ENCODE results near the gene AADACL2. TPM values are rescaled to one million over a fixed set of nuclear protein-coding genes. Genes with fewer than 3 reads are reported as not detected.
A peak's percentile ranks its signal among the peaks of the same experiment; 100 is the strongest.
"Not testable (repeated sequence)": the region's sequence is repeated elsewhere in the genome, so short reads cannot be mapped to it uniquely, and the experiment has no call there.

Gene AADACL2
- polyA plus RNA-seq, 1 donor from 2014 or later = not detected

DNA sequence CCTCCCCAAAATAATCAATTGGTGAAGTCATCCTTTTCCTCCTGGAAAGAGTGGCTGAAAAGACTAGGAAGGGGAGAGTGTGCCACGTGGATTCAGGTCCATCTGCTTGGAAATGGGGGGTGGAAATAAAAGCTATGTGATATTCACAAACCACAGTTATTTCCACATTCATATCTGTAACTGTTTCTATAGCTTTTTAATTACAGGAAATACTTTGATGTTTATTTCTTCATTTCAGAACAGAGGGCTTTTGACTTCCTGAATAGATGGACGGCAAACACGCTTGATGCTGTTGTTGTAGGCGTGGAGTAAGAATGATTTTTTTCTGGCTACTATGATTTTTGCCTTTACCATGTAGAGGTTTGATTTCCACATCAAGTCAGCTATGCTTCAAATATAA lies 10.1 kb downstream of the AADACL2 start:
- Mint-ChIP-seq H3K4me3 (no peak overlapping the region), H3K9me3 (no peaks in the 10 kb centered on the region), H3K4me1 (no peaks in the 10 kb centered on the region), H3K36me3 (no peaks in the 10 kb centered on the region), H3K27ac (no peak overlapping the region), H3K27me3 (no peaks in the 10 kb centered on the region)

DNA sequence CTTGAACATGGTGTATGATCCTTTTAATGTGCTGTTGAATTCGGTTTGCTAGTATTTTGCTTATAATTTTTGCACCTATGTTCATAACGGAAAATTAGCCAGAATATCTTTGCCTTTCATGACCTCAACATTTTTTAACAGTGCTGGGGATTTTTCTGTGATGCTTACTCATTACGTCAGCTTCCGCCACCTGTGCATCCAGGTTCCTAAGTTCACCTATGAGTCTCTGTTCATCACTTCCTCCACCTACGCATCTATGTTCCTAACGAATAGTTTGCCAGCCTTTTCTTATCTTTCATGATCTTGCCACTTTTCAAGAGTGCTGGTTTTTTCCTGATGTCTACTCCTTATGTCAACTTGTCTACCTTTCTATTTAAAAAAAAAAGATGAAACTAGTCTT lies 16.5 kb downstream of the AADACL2 start:
- H3K9me3 Mint-ChIP-seq = peaks cover 0 to 4% (median 0%) of the 10 kb centered on the region in 3 donors
- no peaks in the 10 kb centered on the region for H3K27me3 Mint-ChIP-seq
- H3K36me3 Mint-ChIP-seq = peaks cover 2% of the 10 kb centered on the region
- peak overlapping the region in 1 of 3 donors; percentile 14 for H3K27ac Mint-ChIP-seq
- no peaks in the 10 kb centered on the region for H3K4me1 Mint-ChIP-seq
- H3K4me3 Mint-ChIP-seq = no peak overlapping the region

DNA sequence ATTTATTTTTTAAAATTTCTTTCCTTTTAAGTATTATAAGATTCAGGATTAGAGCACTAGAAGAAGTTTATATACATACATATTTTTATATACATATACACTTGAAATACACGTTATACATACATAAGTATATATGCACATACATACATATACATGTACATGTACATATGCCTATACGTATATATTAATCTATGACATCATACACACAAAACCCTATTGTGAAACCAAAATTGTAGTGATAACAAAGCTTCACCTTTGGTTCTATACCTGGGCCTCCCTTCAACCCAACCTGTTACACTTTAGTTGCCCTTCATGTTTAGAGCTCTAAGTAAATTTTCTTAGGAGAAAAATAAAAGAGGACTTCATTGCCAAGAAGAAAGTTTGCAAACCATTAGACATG lies 17.0 kb downstream of the AADACL2 start:
- Mint-ChIP-seq H3K27me3 (no peaks in the 10 kb centered on the region), H3K36me3 (peaks cover 2% of the 10 kb centered on the region), H3K27ac (no peak overlapping the region), H3K9me3 (peaks cover 0 to 4% (median 0%) of the 10 kb centered on the region in 3 donors), H3K4me3 (no peak overlapping the region), H3K4me1 (no peaks in the 10 kb centered on the region)

DNA sequence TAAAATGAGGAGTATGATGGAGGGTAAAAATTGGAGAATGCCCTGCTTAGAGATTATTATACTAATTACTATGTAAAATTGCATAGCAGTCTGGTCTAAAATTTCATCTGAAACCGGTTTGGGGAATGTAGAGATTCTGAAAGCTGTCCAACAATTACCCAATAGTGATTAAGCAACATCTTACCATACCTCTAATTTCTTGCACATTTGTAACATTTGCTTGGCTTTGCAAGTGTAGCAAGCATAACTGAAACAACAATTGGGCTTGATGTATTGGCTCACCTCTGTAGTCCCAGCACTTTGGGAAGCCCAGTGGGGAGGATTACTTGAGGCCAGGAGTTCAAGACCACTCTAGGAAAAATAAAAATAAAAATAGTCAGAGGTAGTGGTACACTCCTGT lies 17.4 kb downstream of the AADACL2 start:
- no peak overlapping the region for H3K27ac Mint-ChIP-seq
- no peak overlapping the region for H3K4me3 Mint-ChIP-seq
- no peaks in the 10 kb centered on the region for H3K27me3 Mint-ChIP-seq
- peaks cover 0 to 4% (median 0%) of the 10 kb centered on the region in 3 donors for H3K9me3 Mint-ChIP-seq
- peaks cover 2% of the 10 kb centered on the region for H3K36me3 Mint-ChIP-seq
- no peaks in the 10 kb centered on the region for H3K4me1 Mint-ChIP-seq

DNA sequence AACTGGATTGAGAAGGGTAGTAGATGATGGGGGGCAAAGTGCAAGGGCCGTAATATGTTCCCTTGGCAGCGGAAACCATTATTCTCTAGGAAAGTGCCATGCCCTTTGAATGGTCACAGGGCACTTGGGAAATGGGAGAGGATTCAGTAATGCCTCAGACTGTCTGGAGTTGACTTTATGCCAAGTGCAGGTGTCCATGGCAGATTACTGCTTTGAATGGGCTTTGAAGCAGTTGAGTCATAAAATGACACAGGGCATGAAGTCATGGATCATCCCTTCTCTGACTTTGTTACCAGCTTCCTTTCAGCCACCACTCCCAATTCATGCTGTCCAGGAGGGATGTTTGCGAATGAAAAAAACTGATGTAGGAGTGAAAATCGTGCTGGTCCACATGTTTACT lies 20.1 kb downstream of the AADACL2 start:
- Mint-ChIP-seq H3K4me3 (no peak overlapping the region), H3K36me3 (peaks cover 2% of the 10 kb centered on the region), H3K27ac (no peak overlapping the region), H3K27me3 (no peaks in the 10 kb centered on the region), H3K9me3 (peaks cover 0 to 4% (median 0%) of the 10 kb centered on the region in 3 donors), H3K4me1 (no peaks in the 10 kb centered on the region)

DNA sequence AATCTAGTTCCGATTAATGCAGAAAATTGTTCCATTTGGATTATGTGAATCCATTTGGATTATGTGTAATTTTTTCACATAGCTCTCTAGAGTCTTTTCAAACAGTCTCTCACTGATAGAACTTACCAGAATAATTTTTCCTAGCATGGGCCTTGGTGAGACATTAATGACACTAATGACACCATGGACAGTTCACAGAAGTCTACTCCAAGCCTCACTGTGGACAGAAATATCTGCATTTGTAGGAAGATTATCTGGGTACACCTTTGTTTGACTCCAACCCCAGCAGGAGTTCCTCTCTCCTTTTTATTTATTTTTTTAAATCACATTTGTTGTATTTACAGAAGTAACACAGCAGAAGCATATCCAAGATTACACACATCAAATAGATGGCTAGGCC lies 27.9 kb downstream of the AADACL2 start:
- H3K9me3 Mint-ChIP-seq = peaks cover 0 to 2% (median 0%) of the 10 kb centered on the region in 3 donors
- no peak overlapping the region for H3K4me3 Mint-ChIP-seq
- H3K27ac Mint-ChIP-seq = no peak overlapping the region
- H3K4me1 Mint-ChIP-seq = no peaks in the 10 kb centered on the region
- no peaks in the 10 kb centered on the region for H3K36me3 Mint-ChIP-seq
- peaks cover 2% of the 10 kb centered on the region for H3K27me3 Mint-ChIP-seq

DNA sequence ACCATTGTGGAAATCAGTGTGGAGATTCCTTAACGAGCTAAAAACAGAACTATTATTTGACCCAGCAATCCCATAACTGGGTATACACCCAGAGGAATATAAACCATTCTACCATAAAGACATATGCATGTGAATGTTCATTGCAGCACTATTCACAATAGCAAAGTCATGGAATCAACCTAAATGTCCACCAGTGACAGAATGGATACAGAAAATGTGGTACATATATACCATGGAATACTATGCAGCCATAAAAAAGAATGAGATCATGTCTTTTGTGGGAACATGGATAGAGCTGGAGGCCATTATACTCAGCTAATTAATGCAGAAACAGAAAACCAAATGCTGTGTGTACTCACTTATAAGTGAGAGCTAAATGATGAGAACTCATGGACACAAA lies 31.0 kb downstream of the AADACL2 start:
- not testable (repeated sequence) for H3K9me3 Mint-ChIP-seq, H3K27me3 Mint-ChIP-seq, H3K27ac Mint-ChIP-seq, H3K4me3 Mint-ChIP-seq, H3K36me3 Mint-ChIP-seq, H3K4me1 Mint-ChIP-seq

DNA sequence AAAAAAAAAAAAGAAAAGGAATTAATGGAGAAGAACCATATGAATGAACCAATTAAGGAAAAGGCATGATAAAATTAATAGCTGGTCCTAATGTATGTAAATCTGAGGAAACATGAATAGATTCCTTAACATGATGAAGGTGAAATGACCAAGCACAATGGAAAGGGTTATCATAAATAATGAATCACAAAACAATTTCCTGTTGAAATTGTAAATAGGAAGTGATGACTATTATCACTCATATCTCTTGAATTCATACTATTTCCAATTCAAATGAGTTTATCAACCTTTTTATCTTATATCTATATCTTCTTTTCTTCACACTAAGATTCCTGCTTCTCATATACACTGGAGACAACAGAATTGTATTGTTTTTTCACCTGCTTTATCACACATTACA lies 32.0 kb downstream of the AADACL2 start:
- Mint-ChIP-seq H3K4me1 (no peaks in the 10 kb centered on the region), H3K4me3 (no peak overlapping the region), H3K9me3 (peaks cover 0 to 2% (median 0%) of the 10 kb centered on the region in 3 donors), H3K36me3 (peaks cover 2% of the 10 kb centered on the region), H3K27ac (no peak overlapping the region), H3K27me3 (peaks cover 4% of the 10 kb centered on the region)

DNA sequence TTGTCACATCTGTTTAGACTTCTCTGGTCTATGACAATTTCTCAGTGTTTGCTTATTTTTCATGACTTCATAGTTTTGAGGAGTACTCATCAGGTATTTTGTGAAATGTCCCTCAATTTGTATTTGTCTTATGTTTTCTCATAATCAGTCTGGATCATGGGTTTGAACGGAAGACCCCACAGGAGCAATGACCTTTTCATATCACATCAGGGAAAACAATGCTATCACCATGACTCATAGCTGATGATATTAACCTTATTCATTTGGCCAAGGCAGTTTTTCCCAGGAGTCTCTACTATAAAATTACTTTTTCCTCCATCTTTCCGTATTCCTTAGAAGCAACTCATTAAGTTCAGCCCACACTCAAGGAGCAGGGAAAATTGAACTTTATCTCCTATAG lies 32.7 kb downstream of the AADACL2 start:
- H3K36me3 Mint-ChIP-seq = peaks cover 2% of the 10 kb centered on the region
- peak overlapping the region in 1 of 3 donors; percentile 2 for H3K27ac Mint-ChIP-seq
- H3K4me1 Mint-ChIP-seq = no peaks in the 10 kb centered on the region
- H3K27me3 Mint-ChIP-seq = peaks cover 4% of the 10 kb centered on the region
- H3K9me3 Mint-ChIP-seq = peaks cover 0 to 2% (median 0%) of the 10 kb centered on the region in 3 donors
- H3K4me3 Mint-ChIP-seq = no peak overlapping the region

DNA sequence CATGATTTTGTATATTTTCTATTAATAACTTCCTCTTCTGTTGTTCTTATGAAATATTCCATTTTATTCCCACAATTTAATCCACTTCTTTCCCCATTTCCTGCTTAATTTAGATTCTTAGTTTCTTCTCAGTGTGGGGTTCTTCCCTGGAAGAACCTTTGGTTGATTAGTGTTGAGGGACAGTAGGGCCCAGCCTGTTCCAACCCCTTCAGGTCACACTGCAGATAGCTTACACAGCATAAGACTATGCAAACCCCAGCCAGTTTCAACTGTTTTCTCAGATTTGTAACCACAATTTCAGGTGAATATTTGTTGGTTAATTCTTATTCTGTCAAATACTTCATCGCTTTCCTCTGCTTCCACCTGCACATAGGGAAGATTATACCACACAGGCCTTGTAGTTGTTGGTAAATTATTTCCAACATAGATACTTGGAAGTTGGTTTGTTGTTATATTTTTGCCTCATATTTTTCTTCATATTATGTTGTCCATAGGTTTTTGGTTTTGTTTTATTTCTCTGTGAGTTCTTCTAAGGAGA lies 34.7 kb downstream of the AADACL2 start:
- H3K9me3 Mint-ChIP-seq = peaks cover 0 to 2% (median 0%) of the 10 kb centered on the region in 3 donors
- H3K27me3 Mint-ChIP-seq = peaks cover 2% of the 10 kb centered on the region
- H3K36me3 Mint-ChIP-seq = peaks cover 2% of the 10 kb centered on the region
- no peak overlapping the region for H3K27ac Mint-ChIP-seq
- no peaks in the 10 kb centered on the region for H3K4me1 Mint-ChIP-seq
- H3K4me3 Mint-ChIP-seq = no peak overlapping the region

DNA sequence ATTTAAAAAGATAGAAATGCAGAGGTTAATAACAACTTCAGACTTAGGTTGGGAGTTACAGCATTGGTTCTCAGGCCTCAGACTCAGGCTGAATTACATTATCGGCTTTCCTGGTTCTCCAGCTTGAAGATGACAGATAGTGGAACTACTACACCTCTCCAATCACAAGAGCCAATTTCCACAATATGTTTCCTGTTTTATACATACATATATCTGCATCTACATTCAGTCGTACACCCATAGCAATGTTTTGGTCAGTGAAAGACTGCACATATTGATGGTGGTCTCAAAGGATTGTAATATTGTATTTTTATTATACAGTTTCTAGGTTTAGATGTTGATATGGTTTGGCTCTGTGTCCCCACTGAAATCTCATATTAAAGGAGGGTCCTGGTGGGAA lies 35.4 kb downstream of the AADACL2 start:
- no peak overlapping the region for H3K27ac Mint-ChIP-seq
- no peaks in the 10 kb centered on the region for H3K4me1 Mint-ChIP-seq
- peaks cover 0 to 2% (median 0%) of the 10 kb centered on the region in 3 donors for H3K9me3 Mint-ChIP-seq

DNA sequence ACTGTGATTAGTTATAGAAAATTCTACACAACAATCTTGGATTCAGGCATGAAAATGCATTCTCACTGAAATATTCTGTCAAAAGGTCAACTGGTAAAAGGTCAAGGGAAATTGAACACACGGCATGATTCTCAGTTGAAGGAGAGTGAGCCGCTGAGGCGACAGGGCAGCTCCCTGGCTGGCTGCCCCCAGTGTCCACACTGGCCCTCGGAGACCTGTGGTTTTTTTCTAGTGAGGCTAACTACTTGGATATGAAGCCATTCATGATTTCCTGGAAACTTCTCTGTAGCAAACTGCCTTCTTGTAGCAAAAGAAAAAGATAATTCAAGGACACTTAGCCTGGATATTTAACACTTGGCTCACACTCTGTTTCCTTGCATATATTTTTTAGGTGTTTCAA lies 37.2 kb downstream of the AADACL2 start:
- no peak overlapping the region for H3K4me3 Mint-ChIP-seq
- H3K27ac Mint-ChIP-seq = no peak overlapping the region
- H3K9me3 Mint-ChIP-seq = no peaks in the 10 kb centered on the region
- no peaks in the 10 kb centered on the region for H3K4me1 Mint-ChIP-seq
- peaks cover 3% of the 10 kb centered on the region for H3K27me3 Mint-ChIP-seq
- H3K36me3 Mint-ChIP-seq = peaks cover 6% of the 10 kb centered on the region

More for the DNA sequence above, 35.4 kb downstream of the AADACL2 start:
- peaks cover 3% of the 10 kb centered on the region for H3K36me3 Mint-ChIP-seq
- H3K4me3 Mint-ChIP-seq = no peak overlapping the region
- peaks cover 2% of the 10 kb centered on the region for H3K27me3 Mint-ChIP-seq

DNA sequence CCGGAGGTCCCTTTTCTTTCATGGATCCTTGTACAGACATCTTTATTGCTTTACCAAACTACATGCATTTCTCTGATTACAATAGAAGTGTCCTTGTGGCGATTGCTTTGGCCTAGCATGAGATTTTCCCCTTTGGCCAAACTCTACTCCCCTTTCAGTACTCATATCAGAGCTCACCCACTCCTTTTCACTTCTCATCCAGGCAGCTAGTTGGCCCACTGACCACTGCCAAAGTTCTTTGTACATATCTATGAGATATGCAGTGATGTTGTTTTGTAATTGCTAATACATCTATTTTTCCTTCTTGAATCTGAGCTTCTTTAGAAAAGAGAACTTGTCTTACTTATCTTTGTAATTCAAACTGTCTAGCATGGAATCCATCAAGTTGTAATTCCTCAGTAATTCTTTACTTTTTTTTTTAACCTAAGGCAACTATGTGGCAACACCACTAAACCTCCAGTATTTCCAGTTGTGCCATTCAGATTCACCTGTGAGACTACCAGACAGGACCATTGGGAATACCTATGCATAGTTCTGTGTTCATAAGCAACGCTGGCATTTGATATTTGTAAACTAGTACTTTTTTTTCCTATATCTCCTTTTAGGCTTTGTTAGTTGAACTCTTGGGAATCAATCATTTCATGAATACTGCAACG lies 39.2 kb downstream of the AADACL2 start:
- Mint-ChIP-seq H3K4me3 (no peak overlapping the region), H3K4me1 (no peaks in the 10 kb centered on the region), H3K9me3 (no peaks in the 10 kb centered on the region), H3K27ac (no peak overlapping the region), H3K36me3 (peaks cover 6% of the 10 kb centered on the region), H3K27me3 (peaks cover 3% of the 10 kb centered on the region)

DNA sequence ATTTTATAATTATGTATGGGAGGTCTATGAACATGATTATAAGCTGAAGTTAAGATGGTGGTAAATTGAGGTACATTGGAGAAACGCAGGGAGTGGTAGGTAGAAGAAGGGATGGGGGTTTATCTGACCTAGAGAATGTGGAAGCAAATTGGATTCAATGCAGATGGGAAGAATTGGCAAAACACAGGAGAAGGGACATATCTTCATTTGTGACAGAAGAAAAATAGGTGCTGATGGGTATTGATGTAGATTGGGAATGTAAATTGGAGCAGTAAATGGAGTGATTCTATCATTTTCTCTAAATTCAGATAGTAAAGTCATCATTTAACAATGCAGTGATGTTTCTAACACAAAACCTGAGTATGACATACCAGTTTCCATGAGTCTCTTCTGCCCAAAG lies 40.5 kb downstream of the AADACL2 start:
- Mint-ChIP-seq H3K27me3 (peaks cover 3% of the 10 kb centered on the region), H3K36me3 (peaks cover 4% of the 10 kb centered on the region), H3K4me3 (no peak overlapping the region), H3K4me1 (no peaks in the 10 kb centered on the region), H3K27ac (no peak overlapping the region), H3K9me3 (no peaks in the 10 kb centered on the region)

DNA sequence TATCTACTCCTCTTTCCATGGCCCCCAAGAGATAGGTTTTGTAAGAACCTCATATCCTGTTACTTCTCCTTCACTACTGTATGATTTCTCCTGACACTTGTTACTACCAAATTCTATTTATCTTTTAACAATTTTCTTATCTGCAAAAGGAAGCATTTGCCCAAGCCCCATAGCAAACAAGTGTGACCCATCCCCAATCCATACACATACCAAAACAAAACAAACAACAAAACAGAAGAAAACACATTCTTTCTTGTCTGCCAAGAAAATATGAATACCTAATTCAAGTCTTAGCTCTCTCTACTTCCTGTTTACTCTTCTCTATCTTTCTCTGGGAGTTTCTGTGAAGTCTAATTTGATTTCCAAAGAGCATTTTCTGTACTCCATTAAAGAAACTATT lies 41.2 kb downstream of the AADACL2 start:
- H3K27ac Mint-ChIP-seq = no peak overlapping the region
- H3K4me1 Mint-ChIP-seq = no peaks in the 10 kb centered on the region
- no peak overlapping the region for H3K4me3 Mint-ChIP-seq

More for the DNA sequence above, 41.2 kb downstream of the AADACL2 start:
- H3K36me3 Mint-ChIP-seq = peaks cover 4% of the 10 kb centered on the region
- H3K9me3 Mint-ChIP-seq = no peaks in the 10 kb centered on the region
- H3K27me3 Mint-ChIP-seq = peaks cover 1% of the 10 kb centered on the region

Measured in IgD-negative memory B cell (primary cell).